ENCODE measurements around the gene TTF1. TPM values are rescaled to one million over a fixed set of nuclear protein-coding genes. Genes with fewer than 3 reads are reported as not detected.
A peak's percentile ranks its signal among the peaks of the same experiment; 100 is the strongest.

Gene TTF1
- total RNA-seq, 1 donor from 2014 or later = 12.1 TPM

GRCh38 chr9:132422574-132422973, 15.9 kb upstream of the TTF1 start:
- Histone ChIP-seq H3K4me1 (no peaks in the 10 kb centered on the region), H3K9me3 (no peaks in the 10 kb centered on the region), H3K27ac (no peak overlapping the region), H3K27me3 (peaks cover 46% of the 10 kb centered on the region), H3K4me3 (no peak overlapping the region), H3K36me3 (no peaks in the 10 kb centered on the region)
- no peak for TF ChIP-seq CTCF (IDR thresholded peaks at IDR 0.05)
- DNase-seq = no peak
- no peak for ATAC-seq
- intact Hi-C loops (cut with DNase I) = no loop called here

GRCh38 chr9:132418726-132419363, 12.2 kb upstream of the TTF1 start:
- no peak overlapping the region for H3K4me3 ChIP-seq
- intact Hi-C loops (cut with DNase I) = no loop called here
- ATAC-seq = no peak
- no peaks in the 10 kb centered on the region for H3K36me3 ChIP-seq
- H3K27me3 ChIP-seq = peaks cover 70% of the 10 kb centered on the region
- no peak for DNase-seq
- H3K27ac ChIP-seq = no peak overlapping the region
- H3K9me3 ChIP-seq = no peaks in the 10 kb centered on the region
- H3K4me1 ChIP-seq = no peaks in the 10 kb centered on the region
- TF ChIP-seq CTCF (IDR thresholded peaks at IDR 0.05) = no peak

GRCh38 chr9:132415181-132415580, 8.5 kb upstream of the TTF1 start:
- Histone ChIP-seq H3K4me1 (peaks cover 14% of the 10 kb centered on the region), H3K36me3 (no peaks in the 10 kb centered on the region), H3K27ac (no peak overlapping the region), H3K4me3 (no peak overlapping the region), H3K9me3 (no peaks in the 10 kb centered on the region), H3K27me3 (peaks cover 79% of the 10 kb centered on the region)
- DNase-seq = no peak
- TF ChIP-seq CTCF (IDR thresholded peaks at IDR 0.05) = no peak
- no peak for ATAC-seq
- intact Hi-C loops (cut with DNase I) = no loop called here

GRCh38 chr9:132414731-132415130, 8.1 kb upstream of the TTF1 start:
- Histone ChIP-seq H3K4me3 (no peak overlapping the region), H3K36me3 (no peaks in the 10 kb centered on the region), H3K27ac (no peak overlapping the region), H3K9me3 (no peaks in the 10 kb centered on the region), H3K27me3 (peaks cover 77% of the 10 kb centered on the region), H3K4me1 (peaks cover 19% of the 10 kb centered on the region)
- no peak for TF ChIP-seq CTCF (IDR thresholded peaks at IDR 0.05)
- no peak for DNase-seq
- intact Hi-C loops (cut with DNase I) = no loop called here
- no peak for ATAC-seq

- intact Hi-C loops (cut with DNase I) = no loop called here
- peaks cover 77% of the 10 kb centered on the region for H3K27me3 ChIP-seq
- H3K4me1 ChIP-seq = peaks cover 19% of the 10 kb centered on the region
- no peak overlapping the region for H3K4me3 ChIP-seq
- H3K9me3 ChIP-seq = no peaks in the 10 kb centered on the region
- TF ChIP-seq CTCF (IDR thresholded peaks at IDR 0.05) = no peak
- DNase-seq (no peak), ATAC-seq (no peak)
- no peak overlapping the region for H3K27ac ChIP-seq
- no peaks in the 10 kb centered on the region for H3K36me3 ChIP-seq
Observed at GRCh38 chr9:132413926-132414325, 7.3 kb upstream of the TTF1 start.

GRCh38 chr9:132412089-132412488, 5.4 kb upstream of the TTF1 start:
- no peak for DNase-seq
- Histone ChIP-seq H3K27me3 (peaks cover 67% of the 10 kb centered on the region), H3K27ac (no peak overlapping the region), H3K4me3 (no peak overlapping the region), H3K4me1 (peaks cover 19% of the 10 kb centered on the region), H3K36me3 (no peaks in the 10 kb centered on the region), H3K9me3 (no peaks in the 10 kb centered on the region)
- peak; percentile 54 for TF ChIP-seq CTCF (IDR thresholded peaks at IDR 0.05)
- ATAC-seq = peak; percentile 22
- intact Hi-C loops (cut with DNase I) = no loop called here
